ENCODE results near the gene IFNL4.
"Not testable (repeated sequence)": the region's sequence is repeated elsewhere in the genome, so short reads cannot be mapped to it uniquely, and the experiment has no call there.

Gene IFNL4

DNA sequence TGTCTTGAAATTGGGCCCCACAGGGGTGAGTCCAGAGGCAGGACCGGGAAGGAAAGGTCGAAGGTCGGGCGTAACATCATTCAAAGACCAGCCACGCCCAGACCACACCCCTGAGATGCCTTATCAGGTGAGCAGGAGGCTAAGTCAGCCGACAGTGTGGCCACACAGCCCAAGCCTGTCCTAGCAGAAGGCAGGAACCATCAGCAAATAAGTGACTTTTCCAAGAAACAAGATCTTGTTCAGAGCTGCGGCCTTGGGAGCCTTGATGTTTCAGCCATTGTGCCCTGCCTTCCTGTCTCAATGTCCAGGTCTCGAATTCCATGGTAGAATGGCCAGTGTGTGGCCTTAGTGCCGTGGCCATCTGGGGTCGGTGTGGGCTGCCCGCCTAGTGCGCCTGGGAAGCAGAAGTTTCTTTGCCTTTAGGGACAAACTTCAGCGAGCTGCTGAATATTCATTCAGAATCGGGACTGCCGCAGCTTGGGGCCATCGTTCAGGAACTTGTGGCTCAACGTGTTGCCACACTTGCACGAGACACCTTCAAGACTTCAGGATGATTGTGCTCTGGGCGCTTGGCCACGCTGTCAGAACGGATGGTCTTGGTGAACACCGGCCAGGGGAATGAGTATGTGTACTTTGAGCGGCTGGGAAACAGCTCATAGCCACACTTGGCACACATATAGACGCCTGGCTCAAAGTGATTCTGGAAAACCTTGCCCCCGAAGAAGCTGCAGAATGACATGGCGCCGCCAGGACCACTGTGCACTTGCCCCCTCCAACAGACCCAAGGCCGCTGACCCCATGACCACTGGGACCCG lies 6.1 kb upstream of the IFNL4 start:
- DNase-seq (ENCODE audit: low spot score) = no peak

DNA sequence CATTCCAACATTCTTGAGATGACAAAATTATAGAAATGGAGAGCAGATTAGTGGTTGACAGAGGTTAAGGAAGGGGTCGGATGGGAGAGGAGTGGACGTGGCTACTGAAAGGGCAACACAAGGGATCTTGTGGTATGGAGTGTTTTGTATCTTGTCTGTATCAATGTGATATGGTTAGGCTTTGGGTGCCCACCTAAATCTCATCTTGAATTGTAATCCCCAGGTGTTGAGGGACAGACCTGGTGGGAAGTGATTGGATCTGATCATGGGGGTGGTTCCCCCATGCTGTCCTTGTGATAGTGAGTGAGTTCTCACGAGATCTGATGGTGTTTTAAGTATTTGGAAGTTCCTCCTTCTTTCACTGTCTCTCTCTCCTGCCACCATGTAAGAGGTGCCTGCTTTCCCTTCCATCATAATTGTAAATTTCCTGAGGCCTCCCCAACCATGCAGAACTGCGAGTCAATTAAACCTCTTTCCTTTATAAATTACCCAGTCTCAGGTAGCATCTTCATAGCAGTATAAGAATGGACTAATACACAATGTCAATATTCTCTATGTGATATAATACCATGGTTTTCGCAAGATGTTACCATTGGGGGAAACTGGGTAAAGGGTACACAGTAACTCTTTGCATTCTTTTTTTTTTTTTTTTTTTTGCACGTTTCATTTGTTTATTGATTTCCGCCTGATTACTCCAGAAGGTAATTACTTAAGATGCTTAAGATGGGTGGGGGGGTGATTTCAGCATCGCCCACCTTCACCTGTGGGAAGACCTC lies 4.9 kb upstream of the IFNL4 start:
- DNase-seq (ENCODE audit: low spot score) = no peak

DNA sequence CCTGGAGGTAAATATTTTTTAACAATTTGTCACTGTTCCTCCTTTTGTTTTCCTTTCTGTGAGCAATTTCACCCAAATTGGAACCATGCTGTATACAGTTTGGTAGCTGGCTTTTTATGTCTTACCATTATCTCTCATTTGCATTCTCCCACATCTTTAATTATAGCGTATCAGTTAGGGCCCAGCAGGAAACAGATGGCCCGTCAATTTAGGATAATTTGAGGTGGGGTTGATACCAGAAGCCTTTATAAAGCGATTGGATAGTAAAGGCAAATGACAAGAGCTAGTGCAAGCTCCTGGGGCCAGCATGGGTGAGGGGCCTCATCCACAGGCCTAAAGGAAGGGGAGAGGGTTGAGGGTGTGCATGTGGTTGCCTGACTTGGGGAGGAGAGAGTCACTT lies 3.8 kb upstream of the IFNL4 start:
- DNase-seq (ENCODE audit: low spot score) = no peak

DNA sequence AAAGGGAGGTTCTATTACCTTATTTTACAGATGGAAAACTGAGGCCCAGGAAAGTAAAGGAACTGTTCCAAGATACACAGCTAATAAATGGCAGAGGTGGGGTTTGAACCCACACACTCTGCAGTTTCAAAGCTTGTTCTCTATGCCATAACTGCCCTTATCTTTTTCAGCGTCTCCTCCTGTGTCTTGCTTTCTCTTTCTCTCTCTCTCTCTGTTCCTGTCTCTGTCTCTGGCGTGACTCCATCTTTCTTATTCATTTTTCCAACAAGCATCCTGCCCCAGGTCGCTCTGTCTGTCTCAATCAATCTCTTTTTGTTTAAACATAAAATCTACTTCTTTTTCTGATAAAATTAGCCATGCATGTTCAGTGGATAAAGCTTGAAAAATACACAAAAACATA lies 3.2 kb upstream of the IFNL4 start:
- DNase-seq (ENCODE audit: low spot score) = no peak

DNA sequence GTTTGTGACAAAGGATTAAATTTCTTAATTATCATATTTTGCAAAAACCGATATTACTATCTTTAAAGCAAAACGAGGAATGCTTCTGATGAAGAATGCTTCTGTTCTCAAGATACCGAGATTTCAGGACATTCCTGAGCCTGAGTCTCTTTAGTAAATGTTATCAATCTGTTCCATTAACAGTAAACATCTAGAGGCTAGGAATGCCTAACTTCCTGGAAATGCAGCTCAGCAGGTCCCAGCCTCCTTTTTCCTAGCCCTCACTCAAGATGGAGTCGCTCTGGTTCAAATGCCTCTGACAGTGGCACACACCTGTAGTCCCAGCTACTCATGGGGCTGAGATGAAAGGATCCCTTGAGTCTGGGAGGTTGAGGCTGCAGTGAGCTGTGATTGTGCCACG lies 2.4 kb upstream of the IFNL4 start:
- no peak for DNase-seq (ENCODE audit: low spot score)

DNA sequence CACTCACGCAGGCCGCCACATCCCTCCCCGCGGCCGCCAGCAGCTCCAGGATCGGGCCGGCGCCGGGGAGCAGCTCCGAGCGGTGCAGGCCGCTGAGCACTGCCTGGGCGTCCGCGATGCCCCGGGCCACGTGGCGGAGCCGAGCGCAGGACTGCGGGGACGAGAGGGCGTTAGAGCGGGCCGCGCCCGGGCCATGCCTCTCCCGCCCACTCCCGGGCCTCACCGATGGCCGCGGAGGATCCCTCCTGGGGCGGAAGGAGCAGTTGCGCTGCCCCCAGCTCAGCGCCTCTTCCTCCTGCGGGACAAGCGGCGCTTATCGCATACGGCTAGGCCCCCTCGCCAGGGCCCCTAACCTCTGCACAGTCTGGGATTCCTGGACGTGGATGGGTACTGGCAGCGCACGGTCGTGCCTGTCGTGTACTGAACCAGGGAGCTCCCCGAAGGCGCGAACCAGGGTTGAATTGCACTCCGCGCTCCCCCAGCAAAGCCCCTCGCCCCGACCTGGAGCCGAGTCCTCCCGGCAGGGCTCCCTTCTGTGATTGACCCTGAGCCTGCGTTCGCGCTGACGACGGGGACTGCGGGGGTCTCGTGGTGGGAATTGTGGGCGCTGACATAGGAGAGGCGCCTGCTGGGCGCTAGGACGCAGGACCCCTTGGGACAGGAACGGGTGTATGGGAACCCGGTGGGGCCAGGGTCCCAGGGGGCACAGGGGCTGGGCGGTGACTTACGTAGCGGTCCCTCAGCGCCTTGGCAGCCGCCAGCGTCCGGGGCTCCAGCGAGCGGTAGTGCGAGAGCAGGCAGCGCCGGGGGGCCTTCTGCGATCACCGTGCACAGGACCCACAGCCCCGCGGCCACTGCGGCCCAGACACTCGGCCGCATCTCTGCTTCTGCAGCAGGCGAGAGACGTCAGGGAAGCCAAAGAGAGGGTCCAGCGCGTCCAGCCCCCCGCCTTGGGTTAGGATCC lies 673 bp downstream of the IFNL4 start:
- DNase-seq (ENCODE audit: low spot score) = no peak

DNA sequence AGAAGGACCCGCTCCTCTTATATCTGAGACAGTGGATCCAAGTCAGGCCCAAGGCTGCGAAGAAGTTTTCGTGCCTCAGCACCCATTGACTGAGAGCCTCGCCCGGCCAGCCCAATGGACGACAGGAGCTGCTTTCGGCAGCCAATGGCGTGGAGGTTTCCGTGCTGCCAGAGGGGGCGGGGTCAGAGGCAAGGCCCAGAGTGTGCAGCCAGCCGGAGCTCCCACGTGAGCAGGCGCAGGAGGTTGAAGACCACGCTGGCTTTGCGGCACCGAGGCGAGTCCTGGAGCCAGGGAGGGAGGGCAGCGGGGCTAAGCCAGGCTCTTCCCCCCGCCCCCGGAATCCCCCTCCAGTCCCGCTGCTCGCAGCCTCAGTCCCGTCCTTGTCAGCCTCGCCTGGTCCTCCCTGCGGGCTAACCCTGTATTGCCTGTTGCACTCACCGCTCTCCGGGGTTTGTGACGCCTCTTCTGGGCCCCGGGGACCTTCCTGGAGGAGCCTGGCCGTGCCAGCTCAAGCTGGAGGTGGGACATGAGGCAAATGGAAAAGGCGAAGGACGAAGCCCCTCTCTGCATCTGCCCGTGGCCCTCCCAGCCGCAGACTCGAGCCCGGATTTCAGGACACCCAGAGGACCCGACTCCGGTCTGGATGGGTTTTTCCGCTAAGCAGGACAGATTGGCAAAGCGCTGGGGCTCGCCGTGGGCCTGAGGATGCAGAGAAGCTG lies 1.5 kb downstream of the IFNL4 start:
- no peak for DNase-seq (ENCODE audit: low spot score)

DNA sequence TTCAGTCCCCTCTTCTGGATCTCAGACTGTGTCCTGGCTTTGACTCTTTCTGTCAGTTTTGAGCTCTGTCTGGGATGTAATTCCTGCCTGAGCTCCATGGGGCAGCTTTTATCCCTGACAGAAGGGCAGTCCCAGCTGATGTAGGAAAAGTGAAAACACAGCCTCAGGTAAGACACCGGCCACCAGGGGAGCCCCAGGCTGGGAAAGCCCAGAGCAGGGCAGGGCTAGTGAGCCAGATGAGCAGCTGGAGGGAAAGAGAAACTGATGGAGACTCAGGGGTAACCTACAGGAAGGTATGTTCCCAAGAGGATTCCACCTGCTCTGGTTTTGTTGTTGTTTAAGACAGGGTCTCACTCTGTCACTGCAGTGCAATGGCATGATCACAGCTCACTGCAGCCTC lies 3.5 kb downstream of the IFNL4 start:
- not testable (repeated sequence) for DNase-seq (ENCODE audit: low spot score)

DNA sequence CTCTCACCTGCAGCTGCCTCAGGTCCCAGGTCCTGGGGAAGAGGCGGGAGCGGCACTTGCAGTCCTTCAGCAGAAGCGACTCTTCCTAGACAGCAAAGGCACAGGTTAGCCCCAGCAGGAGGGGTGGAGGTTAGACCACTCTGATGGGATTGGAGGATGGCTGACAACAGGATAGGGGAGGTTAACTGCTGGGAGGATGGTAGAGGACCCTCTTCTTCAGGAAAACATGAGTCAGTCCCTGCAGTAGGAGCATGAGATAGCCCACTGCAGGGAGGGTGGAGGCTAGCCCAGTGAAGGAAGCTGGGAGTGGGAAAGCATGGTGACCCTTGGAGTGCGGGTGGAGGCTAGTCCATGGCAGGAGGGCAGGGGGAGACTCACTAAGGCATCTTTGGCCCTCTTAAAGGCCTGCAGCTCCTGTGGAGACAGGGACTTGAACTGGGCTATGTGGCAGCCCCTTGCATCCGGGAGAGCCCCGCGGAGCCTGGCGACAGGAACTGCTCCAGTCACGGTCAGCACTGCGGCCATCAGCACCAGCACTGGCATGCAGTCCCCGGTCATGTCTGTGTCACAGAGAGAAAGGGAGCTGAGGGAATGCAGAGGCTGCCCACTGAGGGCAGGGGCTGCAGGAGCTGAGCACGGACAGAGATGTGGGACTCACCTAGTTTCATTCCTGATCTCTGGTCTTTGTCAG lies 4.1 kb downstream of the IFNL4 start, which contains the start of gene IFNL3:
TSS of gene IFNL3 (minus strand) at position 597 of the 691 bp plus-strand sequence. CDS start at position 558, 39 bp downstream.
- DNase-seq (ENCODE audit: low spot score) = not testable (repeated sequence)

DNA sequence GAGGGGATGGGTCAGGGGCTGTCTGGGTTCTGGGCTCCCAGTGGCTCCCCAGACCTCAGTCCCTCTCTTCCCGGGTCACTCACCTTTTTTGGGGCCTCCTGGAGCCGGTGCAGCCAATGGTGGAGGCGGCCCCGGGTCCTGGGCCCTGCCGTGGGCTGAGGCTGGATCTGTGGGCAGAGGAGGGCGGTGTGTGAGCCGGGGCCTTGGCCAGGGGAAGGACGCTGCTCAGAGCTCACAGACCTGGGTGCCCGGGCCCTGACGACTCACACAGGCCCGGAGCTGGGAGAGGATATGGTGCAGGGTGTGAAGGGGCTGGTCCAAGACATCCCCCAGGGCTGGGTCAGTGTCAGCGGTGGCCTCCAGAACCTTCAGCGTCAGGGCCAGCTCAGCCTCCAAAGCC lies 4.9 kb downstream of the IFNL4 start:
- not testable (repeated sequence) for DNase-seq (ENCODE audit: low spot score)

DNA sequence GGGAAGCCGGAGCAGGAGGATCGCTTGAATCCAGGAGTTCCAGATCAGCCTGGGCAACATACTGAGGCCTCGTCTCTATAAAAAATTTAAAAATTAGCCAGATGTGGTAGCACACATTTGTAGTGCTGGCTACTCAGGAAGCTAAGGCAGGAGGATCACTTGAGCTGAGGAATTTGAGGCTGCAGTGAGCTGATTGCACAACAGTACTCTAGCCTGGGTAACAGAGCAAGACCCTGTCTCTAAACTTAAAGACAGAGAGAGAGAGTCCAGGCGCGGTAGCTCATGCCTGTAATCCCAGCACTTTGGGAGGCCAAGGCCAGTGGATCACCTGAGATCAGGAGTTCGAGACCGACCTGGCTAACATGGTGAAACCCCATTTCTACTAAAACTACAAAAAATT lies 8.2 kb downstream of the IFNL4 start:
- DNase-seq (ENCODE audit: low spot score) = no peak

DNA sequence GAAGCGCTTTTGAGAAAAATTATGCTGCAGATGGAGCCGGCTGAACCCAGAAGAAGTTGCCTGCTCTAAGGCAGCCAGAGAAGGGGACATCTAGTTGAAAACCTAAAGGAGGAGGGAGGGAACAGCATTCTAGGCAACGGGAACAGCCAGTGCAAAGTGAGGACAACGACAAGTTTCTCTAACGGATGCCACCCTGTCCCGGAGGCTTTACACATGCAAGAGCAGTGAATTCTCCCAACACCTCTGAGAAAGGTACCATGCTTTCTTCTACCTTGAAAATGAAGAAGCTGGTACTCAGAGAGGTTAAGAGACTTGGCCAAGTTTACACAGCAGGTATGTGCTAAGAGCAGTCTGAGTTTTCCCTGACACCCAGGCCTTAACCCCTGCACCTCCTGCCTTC lies 9.7 kb downstream of the IFNL4 start:
- no peak for DNase-seq (ENCODE audit: low spot score)

DNA sequence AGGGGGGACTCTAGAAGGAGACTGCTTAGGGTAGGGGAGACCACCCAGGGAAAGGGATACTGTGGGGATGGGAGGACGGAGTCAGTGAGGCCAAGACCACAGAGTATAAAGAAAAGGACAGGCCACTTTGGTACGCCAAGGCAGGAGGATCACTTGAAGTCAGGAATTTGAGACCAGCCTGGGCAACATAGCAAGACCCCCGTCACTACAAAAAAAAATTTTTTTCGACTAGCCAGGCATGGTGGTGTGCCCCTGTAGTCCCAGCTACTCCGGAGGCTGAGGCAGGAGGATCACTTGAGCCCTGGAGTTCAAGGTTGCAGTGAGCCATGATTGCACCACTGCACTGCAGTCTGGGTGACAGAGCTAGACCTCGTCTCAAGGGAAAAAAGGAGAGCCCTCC lies 10.4 kb downstream of the IFNL4 start:
- no peak for DNase-seq (ENCODE audit: low spot score)

DNA sequence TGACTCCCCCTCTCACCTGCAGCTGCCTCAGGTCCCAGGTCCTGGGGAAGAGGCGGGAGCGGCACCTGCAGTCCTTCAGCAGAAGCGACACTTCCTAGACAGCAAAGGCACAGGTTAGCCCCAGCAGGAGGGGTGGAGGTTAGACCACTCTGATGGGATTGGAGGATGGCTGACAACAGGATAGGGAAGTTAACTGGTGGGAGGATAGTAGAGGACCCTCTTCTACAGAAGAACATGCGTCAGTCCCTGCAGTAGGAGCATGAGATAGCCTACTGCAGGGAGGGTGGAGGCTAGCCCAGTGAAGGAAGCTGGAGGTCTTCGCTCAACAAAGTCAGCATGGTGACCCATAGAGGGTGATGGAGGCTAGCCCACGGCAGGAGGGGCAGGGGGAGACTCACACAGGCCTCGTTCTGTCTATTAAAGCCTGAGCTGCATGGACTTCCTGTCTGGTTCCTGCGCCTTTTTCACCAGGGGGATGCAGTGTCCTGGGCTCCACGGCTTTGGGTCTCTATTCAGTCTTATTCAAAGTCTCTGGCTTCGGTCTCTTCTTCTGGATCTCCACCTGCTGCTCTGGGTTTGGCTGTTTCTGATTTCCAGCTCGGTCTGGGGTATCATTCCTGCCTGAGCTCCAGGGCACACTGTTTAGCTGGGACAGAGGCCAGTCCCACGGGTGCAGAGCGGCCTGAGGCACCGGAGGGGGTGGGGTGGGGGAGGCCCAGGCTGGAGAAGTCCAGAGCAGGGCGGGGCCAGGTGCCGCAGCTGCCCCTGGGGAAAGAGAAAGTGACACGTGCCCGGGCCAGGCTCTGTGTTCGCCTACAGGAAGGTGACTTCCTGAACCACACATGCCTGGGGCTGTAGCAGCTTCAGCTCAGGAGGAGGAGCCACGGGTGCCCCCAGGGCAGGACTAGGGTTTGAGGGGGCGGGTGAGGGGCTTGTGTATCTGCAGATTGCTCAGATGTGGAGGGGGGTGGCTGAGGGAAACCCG lies 11.2 kb downstream of the IFNL4 start:
- no peak for DNase-seq (ENCODE audit: low spot score)

DNA sequence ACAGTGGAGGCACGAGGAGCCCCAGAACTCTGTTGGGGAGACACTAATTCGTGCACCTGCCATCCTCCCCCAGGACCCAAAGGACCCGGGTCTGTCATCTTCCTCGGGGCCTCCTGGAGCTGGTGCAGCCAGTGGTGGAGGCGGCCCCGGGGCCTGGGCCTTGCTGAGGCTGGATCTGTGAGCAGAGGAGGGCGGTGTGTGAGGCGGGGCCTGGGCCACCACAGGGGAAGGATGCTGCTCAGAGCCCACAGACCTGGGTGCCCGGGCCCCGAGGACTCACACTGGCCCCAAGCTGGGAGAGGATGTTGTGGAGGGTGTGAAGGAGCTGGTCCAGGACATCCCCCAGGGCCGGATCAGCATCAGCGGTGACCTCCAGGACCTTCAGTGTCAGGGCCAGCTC lies 12.1 kb downstream of the IFNL4 start:
- DNase-seq (ENCODE audit: low spot score) = no peak

DNA sequence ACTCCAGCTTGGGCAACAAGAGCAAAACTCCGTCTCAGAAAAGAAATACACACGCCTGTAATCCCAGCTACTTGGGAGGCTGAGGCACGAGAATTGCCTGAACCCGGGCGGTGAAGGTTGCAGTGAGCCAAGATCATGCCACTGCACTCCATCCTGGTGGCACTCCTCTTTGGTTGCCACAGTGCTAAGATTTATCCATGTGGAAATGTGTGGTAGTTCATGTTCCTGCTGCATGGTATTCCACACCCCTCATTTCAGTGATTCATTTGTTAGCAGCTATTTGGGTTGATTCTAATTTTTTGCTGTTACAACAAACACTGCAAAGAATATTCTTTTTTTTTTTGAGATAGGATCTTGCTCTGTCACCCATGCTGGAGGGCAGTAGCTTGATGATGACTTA lies 15.9 kb downstream of the IFNL4 start:
- no peak for DNase-seq (ENCODE audit: low spot score)

DNA sequence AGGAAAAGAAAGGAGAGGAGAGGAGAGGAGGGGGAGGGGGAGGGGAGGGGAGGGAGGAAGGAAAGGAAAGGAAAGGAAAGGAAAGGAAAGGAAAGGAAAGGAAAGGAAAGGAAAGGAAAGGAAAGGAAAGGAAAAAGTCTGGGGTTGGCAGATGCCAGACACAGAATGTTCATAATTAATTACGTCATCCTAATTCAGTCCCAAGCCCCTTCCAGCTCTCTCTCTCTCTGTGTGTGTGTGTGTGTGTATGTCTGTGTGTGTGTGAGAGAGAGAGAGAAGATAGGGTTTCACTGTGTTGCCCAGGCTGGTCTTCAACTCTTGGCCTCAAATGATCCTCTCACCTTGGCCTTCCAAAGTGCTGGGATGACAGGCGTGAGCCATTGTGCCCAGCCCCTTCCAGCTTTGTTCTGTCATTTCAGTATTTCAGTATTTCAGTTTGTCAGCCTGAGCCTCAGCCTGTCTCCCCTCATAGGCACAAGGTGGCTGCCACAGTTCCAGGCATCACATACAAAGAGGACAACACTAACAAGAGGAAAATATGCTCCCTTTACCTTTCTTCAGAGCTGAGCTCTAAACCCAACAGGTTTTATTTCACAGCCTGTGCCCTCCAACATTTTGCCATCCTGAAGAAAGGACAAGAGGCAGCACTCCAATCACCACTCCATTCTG lies 18.4 kb downstream of the IFNL4 start:
- DNase-seq (ENCODE audit: low spot score) = no peak

DNA sequence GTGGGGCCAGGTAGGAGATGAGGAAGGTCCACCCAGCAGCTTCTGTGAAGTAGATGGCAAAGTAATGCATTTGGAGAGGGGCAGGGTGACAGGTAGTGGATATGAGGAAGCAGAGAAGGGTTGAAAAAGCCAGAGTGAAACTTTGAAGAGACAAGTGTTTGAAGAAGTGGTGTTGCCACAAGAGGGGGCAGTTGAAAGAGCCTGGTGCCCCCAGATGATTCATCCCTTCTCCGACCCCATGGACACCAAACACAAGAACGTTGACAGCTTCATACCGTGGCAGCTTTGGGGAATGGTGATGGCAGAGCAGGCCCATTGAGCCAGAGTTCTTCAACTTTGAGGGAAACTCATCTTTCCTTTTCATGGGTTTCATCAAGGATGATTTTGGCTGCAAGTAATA lies 23.7 kb downstream of the IFNL4 start:
- DNase-seq (ENCODE audit: low spot score) = no peak

DNA sequence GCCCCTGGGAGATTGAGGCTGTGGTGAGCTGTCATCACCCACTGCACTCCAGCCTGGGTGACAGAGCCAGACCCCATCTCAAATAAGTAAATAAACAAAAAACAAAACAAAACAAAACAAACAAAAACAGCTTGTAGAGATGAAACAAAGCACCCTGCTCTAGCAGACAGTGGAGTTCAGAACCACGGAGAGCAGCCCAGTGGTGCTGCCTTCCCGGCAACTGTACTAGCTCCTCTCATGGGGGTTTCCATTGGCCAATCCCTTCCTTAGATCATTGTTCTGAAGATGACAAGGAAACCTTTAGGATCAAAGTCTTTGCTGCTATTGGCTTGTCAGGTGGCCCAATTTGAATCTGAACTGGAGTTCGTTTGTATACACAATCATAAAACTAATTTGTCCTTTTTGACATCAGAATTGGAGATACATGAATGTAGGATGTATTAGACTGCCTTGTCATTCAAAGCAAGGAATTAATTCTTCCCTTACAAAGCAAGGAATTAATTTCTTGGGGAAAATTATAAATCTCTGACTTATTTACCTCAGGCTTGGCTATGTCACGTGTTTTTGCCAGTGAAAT lies 24.9 kb downstream of the IFNL4 start:
- peak; percentile 59 for DNase-seq (ENCODE audit: low spot score)

Data from AG08396 (cell line).